AG04449 (cell line): Measurements from ENCODE around the gene ETV7.

Source experiments
- CTCF ChIA-PET: fragments of 350-600 bp; formaldehyde crosslinking; extraction: SDS; loops from one replicate; lab custom pipeline; 2021; ENCODE audit warnings: antibody characterized with exemption; lab: Yijun Ruan, JAX
- POLR2A ChIA-PET: fragments of 400-600, 350-600 bp; formaldehyde crosslinking; extraction: SDS; loops from one replicate; lab custom pipeline; 2020; ENCODE audit warnings: antibody characterized with exemption, inconsistent platforms; lab: Yijun Ruan, JAX
- DNase-seq: peaks from one replicate; pipeline ENCODE4 v3.0.0-alpha.2; 2010; ENCODE audit warnings: low read depth, low spot score
- H3K4me3 ChIP-seq: 2 replicates; pipeline ENCODE4 v1.5.1; 2011; ENCODE audit warnings: low read depth, mild to moderate bottlenecking, control low read depth, low read length
- CTCF ChIP-seq: IDR thresholded peaks from one replicate; pipeline ENCODE4 v1.5.1; 2011; ENCODE audit warnings: mild to moderate bottlenecking, moderate library complexity, low read length, control low read depth, inconsistent platforms; ENCODE audit not compliant: insufficient read depth; ENCODE audit errors: missing control alignments

ETV7 gene

GRCh38 chr6:36337814-36338213, 49.7 kb downstream of the ETV7 start:
- H3K4me3 ChIP-seq, result no peak overlapping the region
- TF ChIP-seq CTCF, result no peak
- DNase-seq, result no peak
- POLR2A ChIA-PET, result no interaction called here
- CTCF ChIA-PET, result interaction anchor here (11.5 kb wide), 1 partner anchor 17 kb away, joined by 267 read pairs; no protein-coding TSS in a partner anchor

GRCh38 chr6:36336779-36337241, 50.7 kb downstream of the ETV7 start, which contains the start of gene BNIP5:
TSS of gene BNIP5 (minus strand) at chr6:36336888. CDS start at chr6:36330690, 6,198 bp downstream.
- ChIA-PET POLR2A (no interaction called here), CTCF (interaction anchor here (2.5 to 11.5 kb wide), 2 partner anchors 18 to 34 kb away, joined by 13 to 267 read pairs; no protein-coding TSS in a partner anchor)
- TF ChIP-seq CTCF, result no peak
- no peak within 1 kb of the TSS for H3K4me3 ChIP-seq
- no peak for DNase-seq

GRCh38 chr6:36336208-36336710, 51.2 kb downstream of the ETV7 start:
- TF ChIP-seq CTCF, result no peak
- POLR2A ChIA-PET, result no interaction called here
- H3K4me3 ChIP-seq, result no peak overlapping the region
- CTCF ChIA-PET, result interaction anchor here (2.5 to 11.5 kb wide), 2 partner anchors 18 to 34 kb away, joined by 13 to 267 read pairs; no protein-coding TSS in a partner anchor
- DNase-seq, result no peak

- CTCF ChIA-PET, result interaction anchor here (2.5 to 11.5 kb wide), 2 partner anchors 19 to 33 kb away, joined by 13 to 267 read pairs; no protein-coding TSS in a partner anchor
Measured at GRCh38 chr6:36335465-36336207, 51.8 kb downstream of the ETV7 start.

GRCh38 chr6:36334832-36335459, 52.5 kb downstream of the ETV7 start:
- CTCF ChIA-PET, result interaction anchor here (1.4 to 11.5 kb wide), 4 partner anchors 10 to 33 kb away, joined by 6 to 267 read pairs (median 12); no protein-coding TSS in a partner anchor
- no peak overlapping the region for H3K4me3 ChIP-seq
- no peak for DNase-seq
- no peak for TF ChIP-seq CTCF
- POLR2A ChIA-PET, result no interaction called here

More at GRCh38 chr6:36335465-36336207, 51.8 kb downstream of the ETV7 start:
- no peak for TF ChIP-seq CTCF
- H3K4me3 ChIP-seq, result no peak overlapping the region
- POLR2A ChIA-PET, result no interaction called here
- DNase-seq, result no peak
